GM12872 (cell line): ENCODE measurements around the gene DPEP2NB.
"Not testable (repeated sequence)": the region's sequence is repeated elsewhere in the genome, so short reads cannot be mapped to it uniquely, and the experiment has no call there.

ENCODE experiments used
- CTCF ChIP-seq: IDR thresholded peaks from 3 replicates; pipeline ENCODE4 v1.5.1; 2011; ENCODE audit warnings: low read depth, mild to moderate bottlenecking, low read length, moderate library complexity; ENCODE audit not compliant: insufficient read depth

DPEP2NB gene

GRCh38 chr16:68009157-68009735, 6.5 kb downstream of the DPEP2NB start:
- no peak for TF ChIP-seq CTCF

- no peak for TF ChIP-seq CTCF
These were observed 9.9 kb downstream of the DPEP2NB start for GRCh38 chr16:68005786-68006286.

GRCh38 chr16:68005211-68005610, 10.5 kb downstream of the DPEP2NB start:
- no peak for TF ChIP-seq CTCF

- TF ChIP-seq CTCF, result no peak
These were observed 12.7 kb downstream of the DPEP2NB start for GRCh38 chr16:68003031-68003430.

GRCh38 chr16:68000450-68000849, 15.3 kb downstream of the DPEP2NB start:
- TF ChIP-seq CTCF, result no peak

- TF ChIP-seq CTCF, result no peak
These were observed 15.7 kb downstream of the DPEP2NB start for GRCh38 chr16:67999985-68000384.

GRCh38 chr16:67998779-67999688, 16.7 kb downstream of the DPEP2NB start, which contains the start of gene DPEP2:
Gene DPEP2, minus strand, starts transcription at chr16:67999484. Its CDS starts 6,272 bp downstream, at chr16:67993212.
- TF ChIP-seq CTCF, result not testable (repeated sequence)
